Measurements from ENCODE around the gene MNT. TPM values are rescaled to one million over a fixed set of nuclear protein-coding genes. Genes with fewer than 3 reads are reported as not detected.
A peak's percentile ranks its signal among the peaks of the same experiment; 100 is the strongest.

MNT gene
- total RNA-seq, 1 experiment from 2014 or later, result 38.9 TPM

DNA sequence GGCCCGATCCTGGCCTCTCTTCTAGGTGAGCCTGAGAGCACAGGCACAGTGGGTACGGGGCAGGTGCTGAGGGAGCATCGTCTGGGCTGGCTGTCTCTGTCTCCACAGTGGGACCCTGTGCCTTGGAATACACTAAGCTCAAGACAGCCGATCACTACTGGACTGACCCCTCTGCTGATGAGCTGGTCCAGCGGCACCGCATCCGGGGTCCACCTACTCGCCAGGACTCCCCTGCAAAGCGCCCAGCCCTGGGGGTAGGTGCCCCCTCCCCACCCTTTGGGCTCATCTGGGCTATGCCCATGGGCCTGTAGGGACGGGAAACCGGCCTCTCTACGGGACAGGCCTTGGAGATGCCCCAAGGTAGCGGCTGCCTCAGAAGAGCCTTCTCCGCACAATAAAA is 38.0 kb downstream of the MNT start:
- Histone ChIP-seq H3K79me2 (ENCODE audit: insufficient read depth, low read length) (no peaks in the 10 kb centered on the region), H4K5ac (ENCODE audit: insufficient read length, low read depth, low read length) (no peak overlapping the region), H2BK12ac (ENCODE audit: insufficient read length, low read depth, low read length) (no peak overlapping the region), H2BK20ac (ENCODE audit: low read depth, low read length, poor library complexity, severe bottlenecking) (no peak overlapping the region), H2BK5ac (ENCODE audit: insufficient read length, low read length) (no peak overlapping the region), H3K79me1 (ENCODE audit: insufficient read depth, low read depth, low read length, poor library complexity, severe bottlenecking) (no peaks in the 10 kb centered on the region), H3K4me2 (ENCODE audit: insufficient read depth, insufficient read length, low read length) (no peak overlapping the region), H3K9me3 (ENCODE audit: control insufficient read depth, low read depth, low read length) (no peaks in the 10 kb centered on the region), H3K23ac (ENCODE audit: insufficient read length, low read depth, low read length) (no peak overlapping the region), H4K20me1 (ENCODE audit: control insufficient read depth, insufficient read depth, insufficient read length) (no peaks in the 10 kb centered on the region), H3K56ac (ENCODE audit: insufficient read length, low read depth, low read length) (no peak overlapping the region), H2AFZ (ENCODE audit: low read length) (no peak overlapping the region), H3K4ac (ENCODE audit: low read depth, low read length) (no peak overlapping the region), H3K18ac (ENCODE audit: insufficient read length, low read depth, low read length) (no peak overlapping the region), H2AK5ac (ENCODE audit: insufficient read length, low read length) (no peak overlapping the region), H3K9ac (ENCODE audit: extremely low read depth, insufficient read length, low read length) (no peak overlapping the region), H4K8ac (replicated peaks; ENCODE audit: insufficient read length, low read depth, low read length) (no peak overlapping the region), H2BK120ac (ENCODE audit: low read depth, low read length, poor library complexity, severe bottlenecking) (no peak overlapping the region), H2BK15ac (ENCODE audit: low read depth, low read length) (no peak overlapping the region), H3K4me1 (ENCODE audit: insufficient read depth, low read length) (0 out of 2 replicates have a peak, but pooled peaks cover 2% of the 10 kb centered on the region), H3K23me2 (ENCODE audit: insufficient read length, low read depth, low read length, poor library complexity, severe bottlenecking) (no peaks in the 10 kb centered on the region), H3T11ph (ENCODE audit: low read length) (no peak overlapping the region), H3K27me3 (ENCODE audit: insufficient read depth, low read length) (no peaks in the 10 kb centered on the region), H3K14ac (ENCODE audit: insufficient read depth, low read length) (no peak overlapping the region; the same call in 1 of the 2 replicates), H4K91ac (ENCODE audit: insufficient read length, low read depth, low read length) (no peak overlapping the region), H3K27ac (ENCODE audit: insufficient read length, low read depth, low read length) (no peak overlapping the region)
- H3K9me3 Mint-ChIP-seq, result no peaks in the 10 kb centered on the region
- H3K27me3 Mint-ChIP-seq (ENCODE audit: low read depth), result peaks cover 3% of the 10 kb centered on the region; the same call in 1 of the 2 replicates
- TF ChIP-seq, protein P1, sequence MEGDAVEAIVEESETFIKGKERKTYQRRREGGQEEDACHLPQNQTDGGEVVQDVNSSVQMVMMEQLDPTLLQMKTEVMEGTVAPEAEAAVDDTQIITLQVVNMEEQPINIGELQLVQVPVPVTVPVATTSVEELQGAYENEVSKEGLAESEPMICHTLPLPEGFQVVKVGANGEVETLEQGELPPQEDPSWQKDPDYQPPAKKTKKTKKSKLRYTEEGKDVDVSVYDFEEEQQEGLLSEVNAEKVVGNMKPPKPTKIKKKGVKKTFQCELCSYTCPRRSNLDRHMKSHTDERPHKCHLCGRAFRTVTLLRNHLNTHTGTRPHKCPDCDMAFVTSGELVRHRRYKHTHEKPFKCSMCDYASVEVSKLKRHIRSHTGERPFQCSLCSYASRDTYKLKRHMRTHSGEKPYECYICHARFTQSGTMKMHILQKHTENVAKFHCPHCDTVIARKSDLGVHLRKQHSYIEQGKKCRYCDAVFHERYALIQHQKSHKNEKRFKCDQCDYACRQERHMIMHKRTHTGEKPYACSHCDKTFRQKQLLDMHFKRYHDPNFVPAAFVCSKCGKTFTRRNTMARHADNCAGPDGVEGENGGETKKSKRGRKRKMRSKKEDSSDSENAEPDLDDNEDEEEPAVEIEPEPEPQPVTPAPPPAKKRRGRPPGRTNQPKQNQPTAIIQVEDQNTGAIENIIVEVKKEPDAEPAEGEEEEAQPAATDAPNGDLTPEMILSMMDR (conservative IDR thresholded peaks at IDR 0.05), result no peak
- peaks cover 4 to 18% (median 8%) of the 10 kb centered on the region in 3 experiments; a peak in 6 of 7 replicates for H3K36me3 Mint-ChIP-seq (ENCODE audit: insufficient read depth in 1 of 3, low read depth in 3 of 3)
- DNase-seq, result no peak
- no CpG with 5 or more reads among the region's 14 CpGs for WGBS (ENCODE audit: extremely low coverage, insufficient read length, low lambda C conversion rate)
- no peak overlapping the region for H3K4me3 Mint-ChIP-seq
- peak overlapping the region in 1 of 3 experiments; percentile 70; a peak in 2 of 7 replicates for H3K27ac Mint-ChIP-seq
- peaks cover 2 to 4% of the 10 kb centered on the region in 2 experiments for H3K4me1 Mint-ChIP-seq

Data from H9 (cell line).